NCI-H2171 treated with DMSO at 0.1 percent for 48 hours (cell line): ENCODE measurements around the gene SHQ1.

Source experiments
- DNase-seq: peaks from one replicate; lab custom pipeline; 2025; lab: John Stamatoyannopoulos, UW

The SHQ1 gene

GRCh38 chr3:72848703-72849081 lies 447 bp upstream of the SHQ1 start:
- DNase-seq = peak; percentile 39

- DNase-seq = no peak
Observed at GRCh38 chr3:72847282-72847681, 963 bp downstream of the SHQ1 start.

GRCh38 chr3:72846166-72846565 lies 2.1 kb downstream of the SHQ1 start:
- DNase-seq = no peak

- no peak for DNase-seq
Observed at GRCh38 chr3:72844436-72844993, 3.7 kb downstream of the SHQ1 start.

- DNase-seq = no peak
Observed at GRCh38 chr3:72839057-72839456, 9.2 kb downstream of the SHQ1 start.

- no peak for DNase-seq
Observed at GRCh38 chr3:72836923-72837322, 11.3 kb downstream of the SHQ1 start.

- no peak for DNase-seq
Observed at GRCh38 chr3:72836416-72836815, 11.8 kb downstream of the SHQ1 start.

- DNase-seq = no peak
Observed at GRCh38 chr3:72830452-72831223, 17.6 kb downstream of the SHQ1 start.

GRCh38 chr3:72829701-72830100 lies 18.5 kb downstream of the SHQ1 start:
- no peak for DNase-seq

GRCh38 chr3:72821161-72821781 lies 27.0 kb downstream of the SHQ1 start:
- no peak for DNase-seq

- DNase-seq = no peak
Observed at GRCh38 chr3:72820415-72820814, 27.8 kb downstream of the SHQ1 start.

- no peak for DNase-seq
Observed at GRCh38 chr3:72818905-72819304, 29.3 kb downstream of the SHQ1 start.

- DNase-seq = peak; percentile 52
Observed at GRCh38 chr3:72818092-72818773, 30.0 kb downstream of the SHQ1 start.

- DNase-seq = no peak
Observed at GRCh38 chr3:72816862-72817355, 31.3 kb downstream of the SHQ1 start.

GRCh38 chr3:72814308-72814707 lies 33.9 kb downstream of the SHQ1 start:
- DNase-seq = no peak

- no peak for DNase-seq
Observed at GRCh38 chr3:72812201-72812600, 36.0 kb downstream of the SHQ1 start.

- DNase-seq = no peak
Observed at GRCh38 chr3:72811571-72811970, 36.7 kb downstream of the SHQ1 start.

GRCh38 chr3:72810659-72811434 lies 37.4 kb downstream of the SHQ1 start:
- no peak for DNase-seq

GRCh38 chr3:72810063-72810462 lies 38.2 kb downstream of the SHQ1 start:
- DNase-seq = no peak

- no peak for DNase-seq
Observed at GRCh38 chr3:72804361-72804760, 43.9 kb downstream of the SHQ1 start.

GRCh38 chr3:72803573-72803972 lies 44.7 kb downstream of the SHQ1 start:
- DNase-seq = no peak

GRCh38 chr3:72802001-72802400 lies 46.2 kb downstream of the SHQ1 start:
- no peak for DNase-seq
